Psoas muscle (tissue), 8 donors: ENCODE results near the gene PDE6D. TPM values are rescaled to one million over a fixed set of nuclear protein-coding genes. Genes with fewer than 3 reads are reported as not detected.

Experiments
- ATAC-seq, 4 donors: fragments of 200-7000 bp; cut with Tn5 transposase; one replicate each; pipeline ENCODE4 v1.9.1; 2020; ENCODE audit warnings: moderate library complexity in 3 of 4, mild to moderate bottlenecking in 2 of 4
- DNase-seq, 2 donors: peaks; one replicate each; pipeline ENCODE4 v3.0.0-alpha.2; 2020
- H3K27ac ChIP-seq: fragments of 200-600 bp; one replicate; pipeline ENCODE4 v1.8.0; 2022
- H3K27me3 ChIP-seq, 3 donors: fragments of 200-600 bp in 1 of 3; one replicate each; pipeline versions ENCODE4 v1.6.1 to v1.8.0; 2013 to 2022; ENCODE audit warnings: low read length in 2 of 3, mild to moderate bottlenecking in 2 of 3, moderate library complexity in 1 of 3; ENCODE audit not compliant: insufficient read depth in 3 of 3
- H3K36me3 ChIP-seq, 2 donors: fragments of 200-600 bp in 1 of 2; one replicate each; pipeline versions ENCODE4 v1.6.1 to v1.8.0; 2013 to 2022; ENCODE audit warnings: low read depth in 1 of 2, mild to moderate bottlenecking in 1 of 2, moderate library complexity in 1 of 2; ENCODE audit not compliant: insufficient read depth in 1 of 2
- H3K4me1 ChIP-seq: fragments of 200-600 bp; one replicate; pipeline ENCODE4 v1.8.0; 2022
- H3K4me3 ChIP-seq: fragments of 200-600 bp; one replicate; pipeline ENCODE4 v1.8.0; 2022; ENCODE audit warnings: mild to moderate bottlenecking
- H3K9me3 ChIP-seq: fragments of 200-600 bp; one replicate; pipeline ENCODE4 v1.8.0; 2022
- WGBS, 3 donors: extraction: QIAGEN DNeasy Blood & Tissue Kit; methylation state at CpG; one replicate each; pipeline versions ENCODE4 v1.1.6 to v1.1.7; 2013; 5-methylcytosine and 5-hydroxymethylcytosine counted together
- intact Hi-C, 2 donors: fragments of 100-400 bp; cut with DNase I; formaldehyde crosslinking; loops; one replicate each; pipeline versions ENCODE4 v1.11.0 to v1.14.2; 2022
- polyA plus RNA-seq, 3 donors: library from polyadenylated mRNA; stranded (reverse); fragments of 200-250 nt; gene quantifications; one replicate each; pipeline ENCODE4 v1.2.3, GENCODE V29; 2013
- total RNA-seq, 4 donors: library from RNA; stranded (reverse); fragmentation: NEBNext Ultra II Directional in 2 of 4; extraction: Animal tissue kit (Norgen Biotek cat#: 25700) in 2 of 4; gene quantifications; one replicate each; pipeline versions ENCODE4 v1.2.1 to v1.2.4, GENCODE V29; 2021 to 2023
- TF ChIP-seq, protein P1 (sequence below): fragments of 200-600 bp; IDR thresholded peaks from one replicate; pipeline ENCODE4 v1.8.0; 2022; ENCODE audit warnings: antibody characterized with exemption
- donor health status: healthy with polysubstance abuse.
- donor health status: DM: no; HTN: no; CAD: no; lungs with moderate emphysema.
- donor health status: Bipolar disorder and iron deficiency.
- donor health status: healthy.
- donor health status: DM: yes; HTN: yes; CAD: no.
- donor health status: DM: no; HTN: no; CAD: no.
- donor health status: DM: no; HTN: no; CAD: no.
- donor health status: DM: yes; HTN: yes; CAD: no.

The PDE6D gene
- total and polyA plus RNA-seq, 7 donors, result 8.7 to 22.5 (median 13.8) TPM

DNA sequence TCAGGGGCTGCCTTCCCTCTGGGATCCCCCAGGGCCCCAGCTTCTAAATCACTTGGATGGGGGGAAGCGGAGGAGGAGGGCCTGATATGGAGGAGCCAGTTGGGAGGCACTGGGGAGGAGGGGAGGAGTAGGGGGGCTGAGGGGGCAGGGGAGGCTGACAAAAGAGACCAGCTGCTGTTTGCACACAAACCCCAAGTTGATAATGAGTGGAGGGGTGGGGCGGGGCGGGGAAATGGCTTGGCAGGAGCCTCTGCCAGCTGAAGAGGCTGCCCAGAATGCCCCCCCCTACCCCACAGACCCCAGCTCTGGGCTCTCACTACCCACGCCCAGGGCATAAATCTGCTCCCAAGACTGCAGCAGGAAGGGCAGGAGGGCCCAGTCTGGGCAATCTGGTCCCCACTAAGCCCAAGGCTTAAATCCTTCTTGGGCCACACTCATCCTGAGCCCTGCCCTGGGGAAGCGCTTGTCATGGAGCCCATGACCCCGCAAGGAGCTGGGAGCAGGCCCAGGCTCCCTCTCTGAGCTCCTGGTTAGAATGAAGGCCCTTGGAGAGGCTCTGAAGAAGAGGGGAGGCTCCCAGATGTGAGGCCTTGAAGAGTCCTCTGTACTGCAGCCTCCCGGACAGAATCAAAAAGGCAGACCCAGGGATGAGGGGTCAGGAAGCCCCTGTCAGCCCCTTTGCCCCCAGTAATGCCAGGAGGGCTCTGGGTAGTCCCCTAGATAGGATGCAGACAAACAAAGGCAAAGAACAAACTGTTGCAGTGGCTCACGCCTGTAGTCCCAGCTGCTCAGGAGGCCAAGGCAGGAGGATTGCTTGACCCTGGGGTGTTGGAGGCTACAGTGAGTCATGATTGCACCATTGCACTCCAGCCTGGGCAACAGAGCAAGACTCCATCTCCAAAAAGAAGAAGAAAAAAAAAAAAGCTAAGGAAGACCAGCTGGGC is 97.5 kb downstream of the PDE6D start:
- H3K27ac ChIP-seq, result no peak overlapping the region
- DNase-seq, result no peak
- H3K4me1 ChIP-seq, result peaks cover 7% of the 10 kb centered on the region
- no peaks in the 10 kb centered on the region for H3K27me3 ChIP-seq
- intact Hi-C loops, result no loop called here
- WGBS, 3 donors, result 85 to 90% (median 89%) methylated on average over 8 of the region's 8 CpGs
- no peaks in the 10 kb centered on the region for H3K9me3 ChIP-seq
- TF ChIP-seq, protein P1, sequence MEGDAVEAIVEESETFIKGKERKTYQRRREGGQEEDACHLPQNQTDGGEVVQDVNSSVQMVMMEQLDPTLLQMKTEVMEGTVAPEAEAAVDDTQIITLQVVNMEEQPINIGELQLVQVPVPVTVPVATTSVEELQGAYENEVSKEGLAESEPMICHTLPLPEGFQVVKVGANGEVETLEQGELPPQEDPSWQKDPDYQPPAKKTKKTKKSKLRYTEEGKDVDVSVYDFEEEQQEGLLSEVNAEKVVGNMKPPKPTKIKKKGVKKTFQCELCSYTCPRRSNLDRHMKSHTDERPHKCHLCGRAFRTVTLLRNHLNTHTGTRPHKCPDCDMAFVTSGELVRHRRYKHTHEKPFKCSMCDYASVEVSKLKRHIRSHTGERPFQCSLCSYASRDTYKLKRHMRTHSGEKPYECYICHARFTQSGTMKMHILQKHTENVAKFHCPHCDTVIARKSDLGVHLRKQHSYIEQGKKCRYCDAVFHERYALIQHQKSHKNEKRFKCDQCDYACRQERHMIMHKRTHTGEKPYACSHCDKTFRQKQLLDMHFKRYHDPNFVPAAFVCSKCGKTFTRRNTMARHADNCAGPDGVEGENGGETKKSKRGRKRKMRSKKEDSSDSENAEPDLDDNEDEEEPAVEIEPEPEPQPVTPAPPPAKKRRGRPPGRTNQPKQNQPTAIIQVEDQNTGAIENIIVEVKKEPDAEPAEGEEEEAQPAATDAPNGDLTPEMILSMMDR, result no peak
- H3K4me3 ChIP-seq, result no peak overlapping the region
- ATAC-seq, result no peak
- H3K36me3 ChIP-seq, result no peaks in the 10 kb centered on the region

GRCh38 chr2:231682603-231683291 is 98.3 kb downstream of the PDE6D start:
- WGBS, 3 donors, result 82 to 86% (median 84%) methylated on average over 11 of the region's 11 CpGs
- no peak overlapping the region for H3K27ac ChIP-seq

More at GRCh38 chr2:231682603-231683291, 98.3 kb downstream of the PDE6D start:
- H3K27me3 ChIP-seq, result no peaks in the 10 kb centered on the region
- intact Hi-C loops, result no loop called here
- DNase-seq, result peak in 1 of 2 donors; percentile 9
- ATAC-seq, result no peak
- no peaks in the 10 kb centered on the region for H3K36me3 ChIP-seq
- H3K4me1 ChIP-seq, result peaks cover 5% of the 10 kb centered on the region
- no peaks in the 10 kb centered on the region for H3K9me3 ChIP-seq
- no peak overlapping the region for H3K4me3 ChIP-seq
- TF ChIP-seq, protein P1, result no peak

Other genes starting within 250 kb of the PDE6D start
- gene TEX44, start 188.4 kb downstream of the PDE6D start, total RNA-seq, result not detected
- gene TEX44, start 188.4 kb downstream of the PDE6D start, polyA plus RNA-seq, result not detected
- 100 to 1,000 TPM; 124 to 263 (median 168) TPM for gene PTMA, start 72.8 kb downstream of the PDE6D start, total RNA-seq
- gene PTMA, start 72.8 kb downstream of the PDE6D start, polyA plus RNA-seq, result 100 to 1,000 TPM; 210 to 347 (median 274) TPM
- 10 to 100 TPM; 16.5 to 27.8 (median 17.2) TPM for gene COPS7B, start 5.2 kb upstream of the PDE6D start, total RNA-seq
- 10 to 100 TPM; 18.1 to 27.0 (median 21.7) TPM for gene COPS7B, start 5.2 kb upstream of the PDE6D start, polyA plus RNA-seq
- gene NPPC, start 145.1 kb upstream of the PDE6D start, total RNA-seq, result 1 to 10 TPM in 2 of 4 donors, under 1 TPM in 1, not detected in 1; 0.71 to 1.4 (median 1.1) TPM
- gene NPPC, start 145.1 kb upstream of the PDE6D start, polyA plus RNA-seq, result 10 to 100 TPM in 1 of 3 donors, under 1 TPM in 2; 0.29 to 26.9 (median 0.37) TPM
- gene DIS3L2, start 180.4 kb upstream of the PDE6D start, total RNA-seq, result 10 to 100 TPM; 14.8 to 20.8 (median 17.2) TPM
- 10 to 100 TPM; 10.7 to 16.4 (median 12.4) TPM for gene DIS3L2, start 180.4 kb upstream of the PDE6D start, polyA plus RNA-seq